Measurements from ENCODE around the gene NPY1R.

The NPY1R gene

GRCh38 chr4:163317110-163317509 is 15.3 kb downstream of the NPY1R start:
- no peak overlapping the region for H3K4me3 ChIP-seq (replicated peaks; ENCODE audit: low read depth, low read length)
- TF ChIP-seq CTCF (IDR thresholded peaks at IDR 0.05; ENCODE audit: low read length, missing control alignments), result no peak
- no peak for DNase-seq (ENCODE audit: low read depth)

- no peak for TF ChIP-seq CTCF (IDR thresholded peaks at IDR 0.05; ENCODE audit: low read length, missing control alignments)
- H3K4me3 ChIP-seq (replicated peaks; ENCODE audit: low read depth, low read length), result no peak overlapping the region
- no peak for DNase-seq (ENCODE audit: low read depth)
Measured at GRCh38 chr4:163309466-163309865, 22.9 kb downstream of the NPY1R start.

- DNase-seq (ENCODE audit: low read depth), result no peak
- TF ChIP-seq CTCF (IDR thresholded peaks at IDR 0.05; ENCODE audit: low read length, missing control alignments), result no peak
- no peak overlapping the region for H3K4me3 ChIP-seq (replicated peaks; ENCODE audit: low read depth, low read length)
Measured at GRCh38 chr4:163303069-163303468, 29.3 kb downstream of the NPY1R start.

- DNase-seq (ENCODE audit: low read depth), result no peak
- H3K4me3 ChIP-seq (replicated peaks; ENCODE audit: low read depth, low read length), result no peak overlapping the region
- no peak for TF ChIP-seq CTCF (IDR thresholded peaks at IDR 0.05; ENCODE audit: low read length, missing control alignments)
Measured at GRCh38 chr4:163300445-163300844, 32.0 kb downstream of the NPY1R start.

GRCh38 chr4:163295138-163295537 is 37.3 kb downstream of the NPY1R start:
- TF ChIP-seq CTCF (IDR thresholded peaks at IDR 0.05; ENCODE audit: low read length, missing control alignments), result no peak
- H3K4me3 ChIP-seq (replicated peaks; ENCODE audit: low read depth, low read length), result no peak overlapping the region
- DNase-seq (ENCODE audit: low read depth), result no peak

GRCh38 chr4:163284304-163284703 is 48.1 kb downstream of the NPY1R start:
- no peak for TF ChIP-seq CTCF (IDR thresholded peaks at IDR 0.05; ENCODE audit: low read length, missing control alignments)
- no peak overlapping the region for H3K4me3 ChIP-seq (replicated peaks; ENCODE audit: low read depth, low read length)
- no peak for DNase-seq (ENCODE audit: low read depth)

- no peak overlapping the region for H3K4me3 ChIP-seq (replicated peaks; ENCODE audit: low read depth, low read length)
- DNase-seq (ENCODE audit: low read depth), result no peak
- no peak for TF ChIP-seq CTCF (IDR thresholded peaks at IDR 0.05; ENCODE audit: low read length, missing control alignments)
Measured at GRCh38 chr4:163280703-163281519, 51.5 kb downstream of the NPY1R start.

Measured in fibroblast of pulmonary artery (primary cell).